Dermis microvascular lymphatic vessel endothelial cell (primary cell): Measurements from ENCODE around the gene NEBL. TPM values are rescaled to one million over a fixed set of nuclear protein-coding genes. Genes with fewer than 3 reads are reported as not detected.

Source experiments
- DNase-seq, 2 donors: peaks; one replicate each; pipeline versions ENCODE4 v3.0.0 to v3.0.0-alpha.2; 2010; ENCODE audit warnings: low read depth in 2 of 2
- total RNA-seq: library from RNA; depleted of rRNA; stranded (reverse); fragments of >200 nt; gene quantifications from 2 replicates; pipeline ENCODE4 v1.2.1, GENCODE V29; 2014

NEBL gene
- total RNA-seq, 1 donor from 2014 or later, result 1.2 TPM

GRCh38 chr10:20795391-20795790, 101.7 kb downstream of the NEBL start:
- no peak for DNase-seq

GRCh38 chr10:20785174-20785573, 111.9 kb downstream of the NEBL start:
- no peak for DNase-seq

GRCh38 chr10:20778008-20778757, 118.9 kb downstream of the NEBL start:
- no peak for DNase-seq

GRCh38 chr10:20776384-20777118, 120.6 kb downstream of the NEBL start:
- DNase-seq, result no peak

GRCh38 chr10:20771051-20771450, 126.1 kb downstream of the NEBL start:
- DNase-seq, result no peak

GRCh38 chr10:20769481-20769880, 127.6 kb downstream of the NEBL start:
- DNase-seq, result no peak

- no peak for DNase-seq
Measured at GRCh38 chr10:20768843-20769242, 128.3 kb downstream of the NEBL start.

- DNase-seq, result no peak
Measured at GRCh38 chr10:20767028-20767427, 130.1 kb downstream of the NEBL start.

- no peak for DNase-seq
Measured at GRCh38 chr10:20765066-20765465, 132.0 kb downstream of the NEBL start.

GRCh38 chr10:20760460-20760859, 136.7 kb downstream of the NEBL start:
- no peak for DNase-seq

GRCh38 chr10:20748551-20748950, 148.6 kb downstream of the NEBL start:
- DNase-seq, result no peak

- no peak for DNase-seq
Measured at GRCh38 chr10:20747782-20748181, 149.3 kb downstream of the NEBL start.

GRCh38 chr10:20746856-20747255, 150.3 kb downstream of the NEBL start:
- DNase-seq, result no peak

- DNase-seq, result no peak
Measured at GRCh38 chr10:20745556-20746375, 151.3 kb downstream of the NEBL start.

- no peak for DNase-seq
Measured at GRCh38 chr10:20744821-20745220, 152.3 kb downstream of the NEBL start.

GRCh38 chr10:20743942-20744341, 153.2 kb downstream of the NEBL start:
- DNase-seq, result no peak

- DNase-seq, result no peak
Measured at GRCh38 chr10:20742737-20743541, 154.2 kb downstream of the NEBL start.

GRCh38 chr10:20740120-20740519, 157.0 kb downstream of the NEBL start:
- no peak for DNase-seq

GRCh38 chr10:20737107-20737506, 160.0 kb downstream of the NEBL start:
- no peak for DNase-seq
